GM12878 (cell line): ENCODE data around the gene PTPRN2. TPM values are rescaled to one million over a fixed set of nuclear protein-coding genes. Genes with fewer than 3 reads are reported as not detected.

Source experiments
- ATAC-seq: fragments of 200-7000 bp; cut with Tn5 transposase; 3 replicates; pipeline ENCODE4 v1.9.1; 2020; ENCODE audit warnings: mild to moderate bottlenecking, moderate library complexity
- BruUV-seq: library from RNA; stranded (reverse); fragments of 400-500 nt; replicated peaks from 2 replicates; lab custom pipeline; 2021; lab: Mats Ljungman, UMichigan
- CTCF ChIA-PET: fragments of 300-600 bp; sonication (Branson Sonifier 250); formaldehyde crosslinking; extraction: SDS; loops from one replicate; lab custom pipeline; 2021; ENCODE audit warnings: inconsistent platforms; lab: Yijun Ruan, JAX
- POLR2A ChIA-PET: fragments of 350-600 bp; formaldehyde crosslinking; extraction: SDS; loops from one replicate; lab custom pipeline; 2021; ENCODE audit warnings: inconsistent platforms; lab: Charles Lee
- RAD21 ChIA-PET: fragments of 300-600 bp; sonication (Branson Sonifier 250); formaldehyde crosslinking; loops from one replicate; lab custom pipeline; 2023; ENCODE audit warnings: antibody characterized with exemption; ENCODE audit not compliant: unreplicated experiment; lab: Charles Lee
- SMC1A ChIA-PET: fragments of 300-600 bp; sonication (Branson Sonifier 250); formaldehyde crosslinking; loops from one replicate; lab custom pipeline; 2023; ENCODE audit not compliant: unreplicated experiment, uncharacterized antibody; lab: Charles Lee
- DNase-seq: peaks from one replicate; pipeline ENCODE4 v3.0.0-alpha.2; 2011; ENCODE audit warnings: low read depth, low spot score
- FAIRE-seq: peaks from 3 replicates; lab custom pipeline; 2011; peaks lifted over from hg19 to GRCh38; lab: Jason Lieb, UNC
- H2AFZ ChIP-seq: 2 replicates; pipeline ENCODE4 v1.6.0; 2011; ENCODE audit warnings: low read depth, low read length, control low read depth; ENCODE audit not compliant: control insufficient read depth
- H3K27ac ChIP-seq: 2 replicates; pipeline ENCODE4 v1.5.1; 2011; ENCODE audit warnings: control low read depth; ENCODE audit not compliant: control insufficient read depth, insufficient read depth
- H3K27me3 ChIP-seq, 2 experiments: replicated peaks in 1 of 2; 2 replicates each; pipeline versions ENCODE4 v1.6.0 to v1.6.1; 2011; ENCODE audit warnings: low read length in 1 of 2; ENCODE audit not compliant: control insufficient read depth in 2 of 2, insufficient read depth in 2 of 2
- H3K36me3 ChIP-seq, 2 experiments: 2 replicates each; pipeline ENCODE4 v1.5.1; 2011; ENCODE audit warnings: low read length in 1 of 2; ENCODE audit not compliant: control insufficient read depth in 2 of 2, insufficient read depth in 2 of 2
- H3K4me1 ChIP-seq: 2 replicates; pipeline ENCODE4 v1.6.1; 2011; ENCODE audit warnings: mild to moderate bottlenecking, low read length, moderate library complexity, mixed read lengths; ENCODE audit not compliant: control insufficient read depth, insufficient read depth
- H3K4me2 ChIP-seq: 2 replicates; pipeline ENCODE4 v1.6.0; 2011; ENCODE audit warnings: control low read depth; ENCODE audit not compliant: control insufficient read depth, insufficient read depth
- H3K4me3 ChIP-seq: fragments of 200-600 bp; sonication (generic); 2 replicates; pipeline ENCODE4 v1.5.1; 2016
- H3K79me2 ChIP-seq: 2 replicates; pipeline ENCODE4 v1.6.0; 2011; ENCODE audit warnings: low read length; ENCODE audit not compliant: control insufficient read depth, insufficient read depth
- H3K9ac ChIP-seq: 2 replicates; pipeline ENCODE4 v1.8.0; 2011; ENCODE audit warnings: low read length, control low read depth, mixed read lengths; ENCODE audit not compliant: control insufficient read depth, insufficient read depth
- H3K9me3 ChIP-seq: replicated peaks from 3 replicates; pipeline ENCODE4 v1.5.1; 2011; ENCODE audit warnings: mild to moderate bottlenecking, low read length; ENCODE audit not compliant: control insufficient read depth, insufficient read depth
- H4K20me1 ChIP-seq: 2 replicates; pipeline ENCODE4 v1.6.0; 2011; ENCODE audit not compliant: control insufficient read depth, insufficient read depth
- GATAD2B ChIP-seq: fragments of 450-650 bp; conservative IDR thresholded peaks from 2 replicates; pipeline ENCODE4 v1.6.1; 2017; ENCODE audit warnings: low read depth, mild to moderate bottlenecking, moderate library complexity
- MEF2A ChIP-seq: IDR thresholded peaks from 2 replicates; pipeline ENCODE4 v1.6.1; 2011; ENCODE audit warnings: low read depth, mild to moderate bottlenecking, low read length, moderate library complexity; ENCODE audit not compliant: insufficient read depth
- MXI1 ChIP-seq: fragments of 150-350 bp; IDR thresholded peaks from 2 replicates; pipeline ENCODE4 v1.6.1; 2011; ENCODE audit warnings: low read depth, mild to moderate bottlenecking, inconsistent platforms, low read length, improper control_type of control experiment
- POU2F2 ChIP-seq: IDR thresholded peaks from 3 replicates; pipeline ENCODE4 v1.6.1; 2011; ENCODE audit warnings: low read depth, mild to moderate bottlenecking, low read length, borderline replicate concordance
- SP1 ChIP-seq: IDR thresholded peaks from one replicate; pipeline ENCODE4 v1.6.1; 2011; ENCODE audit warnings: low read depth, low read length
- STAT1 ChIP-seq: fragments of 450-650 bp; conservative IDR thresholded peaks from 2 replicates; pipeline ENCODE4 v1.6.1; 2014; ENCODE audit warnings: antibody characterized with exemption, mild to moderate bottlenecking
- SUPT20H ChIP-seq: IDR thresholded peaks from 2 replicates; pipeline ENCODE4 v1.6.1; 2011; ENCODE audit warnings: low read depth, mild to moderate bottlenecking, low read length, moderate library complexity, borderline replicate concordance; ENCODE audit not compliant: control insufficient read depth
- TCF12 ChIP-seq: IDR thresholded peaks from 2 replicates; pipeline ENCODE4 v1.6.1; 2011; ENCODE audit warnings: low read depth, mild to moderate bottlenecking, low read length
- ZNF24 ChIP-seq: fragments of 450-650 bp; IDR thresholded peaks from 2 replicates; pipeline ENCODE4 v1.6.1; 2017; ENCODE audit warnings: antibody characterized with exemption, mild to moderate bottlenecking
- ZNF274 ChIP-seq: IDR thresholded peaks from one replicate; pipeline ENCODE4 v1.8.0; 2011; ENCODE audit not compliant: insufficient read length, insufficient read depth
- WGBS: methylation state at CpG from one replicate; pipeline ENCODE4 v1.1.6; 2016; ENCODE audit warnings: low lambda C conversion rate; ENCODE audit not compliant: insufficient replicate concordance, insufficient coverage; ENCODE audit errors: missing lambda C conversion rate; 5-methylcytosine and 5-hydroxymethylcytosine counted together
- in situ Hi-C: fragments of 300-500 bp; cut with MboI; formaldehyde crosslinking; loops from 9 replicates; pipeline ENCODE4 v1.14.3; 2018; ENCODE audit warnings: mixed read lengths
- intact Hi-C: fragments of 100-400 bp; cut with micrococcal nuclease; formaldehyde crosslinking; loops from one replicate; pipeline ENCODE4 v1.14.2; 2022; ENCODE audit not compliant: unreplicated experiment
- polyA plus RNA-seq, 11 experiments: library from polyadenylated mRNA; depleted of rRNA in 4 of 11; unstranded in 6 of 11; stranded (reverse) in 5 of 11; fragments of >200 nt; fragmentation: Nextera tagmentation in 4 of 11; fragmentation: Illumina TruSeq in 1 of 11; extraction: Ambion mirVana in 4 of 11; extraction: Trizol in 1 of 11; gene quantifications; 1 replicate in 1 of 11; 2 replicates in 10 of 11; pipeline versions ENCODE4 v1.2.1 to v1.2.3, GENCODE V29; 2011 to 2016; ENCODE audit warnings: inconsistent platforms in 2 of 11, missing spikeins in 2 of 11, low read depth in 1 of 11
- total RNA-seq, 4 experiments: library from RNA; depleted of rRNA in 3 of 4; stranded (reverse); fragments of >200 nt in 3 of 4; fragmentation: Illumina TruSeq in 1 of 4; extraction: Trizol in 1 of 4; gene quantifications; 2 replicates each; pipeline versions ENCODE4 v1.2.1 to v1.2.3, GENCODE V29; 2013 to 2021
- TF ChIP-seq, protein P1 (sequence below): fragments of 450-650 bp; IDR thresholded peaks from 2 replicates; pipeline ENCODE4 v1.6.1; 2018; ENCODE audit warnings: mild to moderate bottlenecking, low read depth, moderate library complexity; ENCODE audit not compliant: partially characterized antibody
- TF ChIP-seq, protein P2 (sequence below): IDR thresholded peaks from 2 replicates; pipeline ENCODE4 v1.6.1; 2012; ENCODE audit warnings: low read depth, low read length, improper control_type of control experiment
- TF ChIP-seq, protein P3 (sequence below): IDR thresholded peaks from 2 replicates; pipeline ENCODE4 v1.6.1; 2012; ENCODE audit warnings: low read length, inconsistent platforms
- TF ChIP-seq, protein P4 (sequence below): fragments of 150-350 bp; IDR thresholded peaks from 2 replicates; pipeline ENCODE4 v1.6.1; 2016; ENCODE audit warnings: low read depth, low read length
- TF ChIP-seq, protein P5 (sequence below): IDR thresholded peaks from 2 replicates; pipeline ENCODE4 v1.6.1; 2011; ENCODE audit warnings: mild to moderate bottlenecking, low read depth, low read length, moderate library complexity; ENCODE audit not compliant: insufficient replicate concordance

Gene PTPRN2
- total and polyA plus RNA-seq, 10 of the 15 experiments (the other 5 are each of a cell fraction or from before 2014, with no cell fraction given) = 5.4 TPM; not detected in 9

DNA sequence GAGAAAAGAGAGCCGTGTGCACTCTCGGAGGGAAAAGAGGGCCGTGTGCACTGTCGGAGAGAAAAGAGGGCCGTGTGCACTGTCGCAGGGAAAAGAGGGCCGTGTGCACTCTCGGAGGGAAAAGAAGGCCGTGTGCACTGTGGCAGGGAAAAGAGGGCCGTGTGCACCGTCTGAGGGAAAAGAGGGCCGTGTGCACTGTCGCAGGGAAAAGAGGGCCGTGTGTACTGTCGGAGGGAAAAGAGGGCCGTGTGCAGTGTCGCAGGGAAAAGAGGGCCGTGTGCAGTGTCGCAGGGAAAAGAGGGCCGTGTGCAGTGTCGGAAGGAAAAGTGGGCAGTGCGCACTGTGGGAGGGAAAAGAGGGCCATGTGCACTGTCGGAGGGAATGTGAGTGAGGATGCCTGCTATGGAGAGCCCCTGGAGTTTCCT, 1062.1 kb downstream of the PTPRN2 start (continued):
- TF ChIP-seq, protein P1, sequence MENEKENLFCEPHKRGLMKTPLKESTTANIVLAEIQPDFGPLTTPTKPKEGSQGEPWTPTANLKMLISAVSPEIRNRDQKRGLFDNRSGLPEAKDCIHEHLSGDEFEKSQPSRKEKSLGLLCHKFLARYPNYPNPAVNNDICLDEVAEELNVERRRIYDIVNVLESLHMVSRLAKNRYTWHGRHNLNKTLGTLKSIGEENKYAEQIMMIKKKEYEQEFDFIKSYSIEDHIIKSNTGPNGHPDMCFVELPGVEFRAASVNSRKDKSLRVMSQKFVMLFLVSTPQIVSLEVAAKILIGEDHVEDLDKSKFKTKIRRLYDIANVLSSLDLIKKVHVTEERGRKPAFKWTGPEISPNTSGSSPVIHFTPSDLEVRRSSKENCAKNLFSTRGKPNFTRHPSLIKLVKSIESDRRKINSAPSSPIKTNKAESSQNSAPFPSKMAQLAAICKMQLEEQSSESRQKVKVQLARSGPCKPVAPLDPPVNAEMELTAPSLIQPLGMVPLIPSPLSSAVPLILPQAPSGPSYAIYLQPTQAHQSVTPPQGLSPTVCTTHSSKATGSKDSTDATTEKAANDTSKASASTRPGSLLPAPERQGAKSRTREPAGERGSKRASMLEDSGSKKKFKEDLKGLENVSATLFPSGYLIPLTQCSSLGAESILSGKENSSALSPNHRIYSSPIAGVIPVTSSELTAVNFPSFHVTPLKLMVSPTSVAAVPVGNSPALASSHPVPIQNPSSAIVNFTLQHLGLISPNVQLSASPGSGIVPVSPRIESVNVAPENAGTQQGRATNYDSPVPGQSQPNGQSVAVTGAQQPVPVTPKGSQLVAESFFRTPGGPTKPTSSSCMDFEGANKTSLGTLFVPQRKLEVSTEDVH = no peak
- TF ChIP-seq, protein P2, sequence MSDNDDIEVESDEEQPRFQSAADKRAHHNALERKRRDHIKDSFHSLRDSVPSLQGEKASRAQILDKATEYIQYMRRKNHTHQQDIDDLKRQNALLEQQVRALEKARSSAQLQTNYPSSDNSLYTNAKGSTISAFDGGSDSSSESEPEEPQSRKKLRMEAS = no peak
- TF ChIP-seq STAT1 (no peak), ZNF274 (no peak)

DNA sequence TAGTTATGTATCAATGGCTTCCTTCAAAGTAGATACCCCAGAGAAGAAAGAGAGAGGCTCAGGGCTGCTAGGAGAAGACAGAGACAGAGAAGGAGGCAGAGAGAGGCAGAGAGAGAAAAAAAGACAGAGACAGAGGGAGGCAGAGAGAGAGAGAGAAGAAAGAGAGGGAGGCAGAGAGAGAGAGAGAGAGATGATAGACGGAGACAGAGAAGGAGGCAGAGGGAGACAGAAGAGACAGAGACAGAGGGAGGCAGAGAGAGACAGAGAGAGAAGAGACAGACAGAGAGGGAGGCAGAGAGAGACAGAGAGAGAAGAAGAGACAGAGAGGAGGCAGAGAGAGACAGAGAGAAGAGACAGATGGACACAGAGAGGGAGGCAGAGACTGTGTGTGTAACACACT, 1062.9 kb downstream of the PTPRN2 start:
- ChIA-PET SMC1A (no interaction called here), RAD21 (no interaction called here)
- no peak overlapping the region for H3K4me3 ChIP-seq
- no peak for TF ChIP-seq ZNF24
- no peak for TF ChIP-seq GATAD2B
- TF ChIP-seq TCF12 = no peak
- TF ChIP-seq SP1 = no peak
- no peak for TF ChIP-seq SUPT20H
- TF ChIP-seq, protein P3, sequence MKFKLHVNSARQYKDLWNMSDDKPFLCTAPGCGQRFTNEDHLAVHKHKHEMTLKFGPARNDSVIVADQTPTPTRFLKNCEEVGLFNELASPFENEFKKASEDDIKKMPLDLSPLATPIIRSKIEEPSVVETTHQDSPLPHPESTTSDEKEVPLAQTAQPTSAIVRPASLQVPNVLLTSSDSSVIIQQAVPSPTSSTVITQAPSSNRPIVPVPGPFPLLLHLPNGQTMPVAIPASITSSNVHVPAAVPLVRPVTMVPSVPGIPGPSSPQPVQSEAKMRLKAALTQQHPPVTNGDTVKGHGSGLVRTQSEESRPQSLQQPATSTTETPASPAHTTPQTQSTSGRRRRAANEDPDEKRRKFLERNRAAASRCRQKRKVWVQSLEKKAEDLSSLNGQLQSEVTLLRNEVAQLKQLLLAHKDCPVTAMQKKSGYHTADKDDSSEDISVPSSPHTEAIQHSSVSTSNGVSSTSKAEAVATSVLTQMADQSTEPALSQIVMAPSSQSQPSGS = no peak
- TF ChIP-seq MEF2A = no peak
- TF ChIP-seq MXI1 = no peak
- TF ChIP-seq, protein P4, sequence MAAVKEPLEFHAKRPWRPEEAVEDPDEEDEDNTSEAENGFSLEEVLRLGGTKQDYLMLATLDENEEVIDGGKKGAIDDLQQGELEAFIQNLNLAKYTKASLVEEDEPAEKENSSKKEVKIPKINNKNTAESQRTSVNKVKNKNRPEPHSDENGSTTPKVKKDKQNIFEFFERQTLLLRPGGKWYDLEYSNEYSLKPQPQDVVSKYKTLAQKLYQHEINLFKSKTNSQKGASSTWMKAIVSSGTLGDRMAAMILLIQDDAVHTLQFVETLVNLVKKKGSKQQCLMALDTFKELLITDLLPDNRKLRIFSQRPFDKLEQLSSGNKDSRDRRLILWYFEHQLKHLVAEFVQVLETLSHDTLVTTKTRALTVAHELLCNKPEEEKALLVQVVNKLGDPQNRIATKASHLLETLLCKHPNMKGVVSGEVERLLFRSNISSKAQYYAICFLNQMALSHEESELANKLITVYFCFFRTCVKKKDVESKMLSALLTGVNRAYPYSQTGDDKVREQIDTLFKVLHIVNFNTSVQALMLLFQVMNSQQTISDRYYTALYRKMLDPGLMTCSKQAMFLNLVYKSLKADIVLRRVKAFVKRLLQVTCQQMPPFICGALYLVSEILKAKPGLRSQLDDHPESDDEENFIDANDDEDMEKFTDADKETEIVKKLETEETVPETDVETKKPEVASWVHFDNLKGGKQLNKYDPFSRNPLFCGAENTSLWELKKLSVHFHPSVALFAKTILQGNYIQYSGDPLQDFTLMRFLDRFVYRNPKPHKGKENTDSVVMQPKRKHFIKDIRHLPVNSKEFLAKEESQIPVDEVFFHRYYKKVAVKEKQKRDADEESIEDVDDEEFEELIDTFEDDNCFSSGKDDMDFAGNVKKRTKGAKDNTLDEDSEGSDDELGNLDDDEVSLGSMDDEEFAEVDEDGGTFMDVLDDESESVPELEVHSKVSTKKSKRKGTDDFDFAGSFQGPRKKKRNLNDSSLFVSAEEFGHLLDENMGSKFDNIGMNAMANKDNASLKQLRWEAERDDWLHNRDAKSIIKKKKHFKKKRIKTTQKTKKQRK = no peak
- no peak for TF ChIP-seq POU2F2
- TF ChIP-seq, protein P5, sequence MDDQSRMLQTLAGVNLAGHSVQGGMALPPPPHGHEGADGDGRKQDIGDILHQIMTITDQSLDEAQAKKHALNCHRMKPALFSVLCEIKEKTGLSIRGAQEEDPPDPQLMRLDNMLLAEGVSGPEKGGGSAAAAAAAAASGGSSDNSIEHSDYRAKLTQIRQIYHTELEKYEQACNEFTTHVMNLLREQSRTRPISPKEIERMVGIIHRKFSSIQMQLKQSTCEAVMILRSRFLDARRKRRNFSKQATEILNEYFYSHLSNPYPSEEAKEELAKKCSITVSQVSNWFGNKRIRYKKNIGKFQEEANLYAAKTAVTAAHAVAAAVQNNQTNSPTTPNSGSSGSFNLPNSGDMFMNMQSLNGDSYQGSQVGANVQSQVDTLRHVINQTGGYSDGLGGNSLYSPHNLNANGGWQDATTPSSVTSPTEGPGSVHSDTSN = no peak

More for the DNA sequence above, 1062.9 kb downstream of the PTPRN2 start:
- Histone ChIP-seq H3K9ac (no peak overlapping the region), H3K9me3 (no peaks in the 10 kb centered on the region; the same call in 2 of the 3 replicates), H2AFZ (no peak overlapping the region), H3K4me1 (no peaks in the 10 kb centered on the region), H3K27me3 (no peaks in the 10 kb centered on the region), H3K79me2 (no peaks in the 10 kb centered on the region), H3K4me2 (no peak overlapping the region), H4K20me1 (no peaks in the 10 kb centered on the region), H3K27ac (no peak overlapping the region), H3K36me3 (no peaks in the 10 kb centered on the region; a peak in 1 of 4 replicates)
- WGBS = 10% methylated on average over 1 of the region's 1 CpG
- ChIA-PET POLR2A (no interaction called here), CTCF (no interaction called here)
- FAIRE-seq (no peak), ATAC-seq (no peak), DNase-seq (no peak)
- no TSS peak for BruUV-seq
- in situ Hi-C loops = no loop called here
- intact Hi-C loops = no loop called here
